ENCODE data around the gene CFAP57. TPM values are rescaled to one million over a fixed set of nuclear protein-coding genes. Genes with fewer than 3 reads are reported as not detected.

Gene CFAP57
- total RNA-seq, 1 donor from 2014 or later, result not detected

GRCh38 chr1:43271186-43272118 lies 99.3 kb downstream of the CFAP57 start:
- Mint-ChIP-seq H3K27ac (peak overlapping the region; percentile 29), H3K27me3 (ENCODE audit: insufficient read depth) (peaks cover 14% of the 10 kb centered on the region), H3K9me3 (peaks cover 5% of the 10 kb centered on the region), H3K4me3 (no peak overlapping the region), H3K4me1 (ENCODE audit: low read depth) (peaks cover 30% of the 10 kb centered on the region), H3K36me3 (ENCODE audit: low read depth) (peaks cover 5% of the 10 kb centered on the region)
- intact Hi-C loops (cut with micrococcal nuclease), result loop anchor here (5.0 kb wide), 1 partner anchor 96 kb away; the partner anchor contains the start of gene ELOVL1
- DNase-seq (ENCODE audit: low spot score), result no peak

GRCh38 chr1:43272161-43272560 lies 100.0 kb downstream of the CFAP57 start:
- intact Hi-C loops (cut with micrococcal nuclease), result loop anchor here (5.0 kb wide), 1 partner anchor 95 kb away; the partner anchor contains the start of gene ELOVL1
- H3K27me3 Mint-ChIP-seq (ENCODE audit: insufficient read depth), result peaks cover 15% of the 10 kb centered on the region
- peaks cover 5% of the 10 kb centered on the region for H3K9me3 Mint-ChIP-seq
- DNase-seq (ENCODE audit: low spot score), result no peak
- H3K4me1 Mint-ChIP-seq (ENCODE audit: low read depth), result peaks cover 30% of the 10 kb centered on the region
- H3K4me3 Mint-ChIP-seq, result no peak overlapping the region
- H3K36me3 Mint-ChIP-seq (ENCODE audit: low read depth), result peaks cover 5% of the 10 kb centered on the region
- H3K27ac Mint-ChIP-seq, result no peak overlapping the region

GRCh38 chr1:43272576-43273571 lies 100.7 kb downstream of the CFAP57 start:
- peaks cover 15% of the 10 kb centered on the region for H3K27me3 Mint-ChIP-seq (ENCODE audit: insufficient read depth)
- intact Hi-C loops (cut with micrococcal nuclease), result loop anchor here (5.0 kb wide), 1 partner anchor 94 kb away; the partner anchor contains the start of gene ELOVL1
- no peak for DNase-seq (ENCODE audit: low spot score)
- H3K4me3 Mint-ChIP-seq, result no peak overlapping the region
- H3K27ac Mint-ChIP-seq, result no peak overlapping the region
- H3K36me3 Mint-ChIP-seq (ENCODE audit: low read depth), result peaks cover 5% of the 10 kb centered on the region
- peaks cover 30% of the 10 kb centered on the region for H3K4me1 Mint-ChIP-seq (ENCODE audit: low read depth)
- H3K9me3 Mint-ChIP-seq, result peaks cover 5% of the 10 kb centered on the region

- Mint-ChIP-seq H3K4me3 (no peak overlapping the region), H3K9me3 (peaks cover 5% of the 10 kb centered on the region), H3K36me3 (ENCODE audit: low read depth) (peaks cover 5% of the 10 kb centered on the region), H3K4me1 (ENCODE audit: low read depth) (peaks cover 30% of the 10 kb centered on the region), H3K27ac (no peak overlapping the region), H3K27me3 (ENCODE audit: insufficient read depth) (peaks cover 15% of the 10 kb centered on the region)
- intact Hi-C loops (cut with micrococcal nuclease), result loop anchor here (2.0 to 5.0 kb wide), 2 partner anchors 21 to 94 kb away; partner anchors contain the start of gene ELOVL1
- no peak for DNase-seq (ENCODE audit: low spot score)
Measured at GRCh38 chr1:43273708-43274107, 101.6 kb downstream of the CFAP57 start.

GRCh38 chr1:43274125-43274803 lies 102.1 kb downstream of the CFAP57 start:
- DNase-seq (ENCODE audit: low spot score), result peak; percentile 32
- intact Hi-C loops (cut with micrococcal nuclease), result loop anchor here (2.0 to 5.0 kb wide), 2 partner anchors 21 to 93 kb away; partner anchors contain the start of gene ELOVL1
- Mint-ChIP-seq H3K36me3 (ENCODE audit: low read depth) (peaks cover 5% of the 10 kb centered on the region), H3K9me3 (peaks cover 5% of the 10 kb centered on the region), H3K27ac (peak overlapping the region; percentile 96), H3K4me3 (peak overlapping the region; percentile 20), H3K27me3 (ENCODE audit: insufficient read depth) (peaks cover 15% of the 10 kb centered on the region), H3K4me1 (ENCODE audit: low read depth) (peaks cover 30% of the 10 kb centered on the region)

- peak overlapping the region; percentile 96 for H3K27ac Mint-ChIP-seq
- DNase-seq (ENCODE audit: low spot score), result no peak
- H3K4me1 Mint-ChIP-seq (ENCODE audit: low read depth), result peaks cover 30% of the 10 kb centered on the region
- peaks cover 12% of the 10 kb centered on the region for H3K27me3 Mint-ChIP-seq (ENCODE audit: insufficient read depth)
- peaks cover 5% of the 10 kb centered on the region for H3K9me3 Mint-ChIP-seq
- H3K4me3 Mint-ChIP-seq, result no peak overlapping the region
- intact Hi-C loops (cut with micrococcal nuclease), result loop anchor here (2.0 to 5.0 kb wide), 2 partner anchors 20 to 93 kb away; partner anchors contain the start of gene ELOVL1
- peaks cover 5% of the 10 kb centered on the region for H3K36me3 Mint-ChIP-seq (ENCODE audit: low read depth)
Measured at GRCh38 chr1:43274804-43275180, 102.7 kb downstream of the CFAP57 start.

GRCh38 chr1:43275826-43276620 lies 103.9 kb downstream of the CFAP57 start:
- intact Hi-C loops (cut with micrococcal nuclease), result loop anchor here (2.0 kb wide), 1 partner anchor 19 kb away; no protein-coding TSS in a partner anchor
- Mint-ChIP-seq H3K9me3 (peaks cover 5% of the 10 kb centered on the region), H3K36me3 (ENCODE audit: low read depth) (peaks cover 5% of the 10 kb centered on the region), H3K27me3 (ENCODE audit: insufficient read depth) (peaks cover 12% of the 10 kb centered on the region), H3K4me3 (no peak overlapping the region), H3K27ac (no peak overlapping the region), H3K4me1 (ENCODE audit: low read depth) (peaks cover 23% of the 10 kb centered on the region)
- DNase-seq (ENCODE audit: low spot score), result no peak

GRCh38 chr1:43276673-43277072 lies 104.5 kb downstream of the CFAP57 start:
- intact Hi-C loops (cut with micrococcal nuclease), result no loop called here
- peaks cover 5% of the 10 kb centered on the region for H3K9me3 Mint-ChIP-seq
- no peak overlapping the region for H3K27ac Mint-ChIP-seq
- H3K4me1 Mint-ChIP-seq (ENCODE audit: low read depth), result peaks cover 17% of the 10 kb centered on the region
- no peak overlapping the region for H3K4me3 Mint-ChIP-seq
- DNase-seq (ENCODE audit: low spot score), result no peak
- peaks cover 5% of the 10 kb centered on the region for H3K36me3 Mint-ChIP-seq (ENCODE audit: low read depth)
- H3K27me3 Mint-ChIP-seq (ENCODE audit: insufficient read depth), result peaks cover 9% of the 10 kb centered on the region

GRCh38 chr1:43277116-43277876 lies 105.2 kb downstream of the CFAP57 start:
- H3K4me1 Mint-ChIP-seq (ENCODE audit: low read depth), result peaks cover 12% of the 10 kb centered on the region
- H3K27me3 Mint-ChIP-seq (ENCODE audit: insufficient read depth), result peaks cover 7% of the 10 kb centered on the region
- no peak overlapping the region for H3K27ac Mint-ChIP-seq
- intact Hi-C loops (cut with micrococcal nuclease), result no loop called here
- DNase-seq (ENCODE audit: low spot score), result no peak
- H3K4me3 Mint-ChIP-seq, result no peak overlapping the region
- H3K36me3 Mint-ChIP-seq (ENCODE audit: low read depth), result peaks cover 5% of the 10 kb centered on the region
- H3K9me3 Mint-ChIP-seq, result peaks cover 5% of the 10 kb centered on the region

- no peak overlapping the region for H3K27ac Mint-ChIP-seq
- no peak for DNase-seq (ENCODE audit: low spot score)
Measured at GRCh38 chr1:43279161-43279560, 107.0 kb downstream of the CFAP57 start.

GRCh38 chr1:43279666-43280065 lies 107.5 kb downstream of the CFAP57 start:
- Mint-ChIP-seq H3K27ac (no peak overlapping the region), H3K27me3 (ENCODE audit: insufficient read depth) (peaks cover 7% of the 10 kb centered on the region), H3K36me3 (ENCODE audit: low read depth) (no peaks in the 10 kb centered on the region), H3K9me3 (no peaks in the 10 kb centered on the region), H3K4me1 (ENCODE audit: low read depth) (peaks cover 6% of the 10 kb centered on the region), H3K4me3 (no peak overlapping the region)
- DNase-seq (ENCODE audit: low spot score), result no peak
- intact Hi-C loops (cut with micrococcal nuclease), result no loop called here

More at GRCh38 chr1:43279161-43279560, 107.0 kb downstream of the CFAP57 start:
- peaks cover 5% of the 10 kb centered on the region for H3K36me3 Mint-ChIP-seq (ENCODE audit: low read depth)
- H3K4me3 Mint-ChIP-seq, result no peak overlapping the region
- intact Hi-C loops (cut with micrococcal nuclease), result no loop called here
- H3K4me1 Mint-ChIP-seq (ENCODE audit: low read depth), result peaks cover 11% of the 10 kb centered on the region
- H3K27me3 Mint-ChIP-seq (ENCODE audit: insufficient read depth), result peaks cover 7% of the 10 kb centered on the region
- peaks cover 5% of the 10 kb centered on the region for H3K9me3 Mint-ChIP-seq
